Tibial nerve (tissue), 3 donors: Measurements from ENCODE around the gene SPTLC1.

Experiments used
- CTCF ChIP-seq, 5 experiments: fragments of 200-600 bp in 3 of 5; fragments of 450-650 bp in 2 of 5; sonication (generic) in 3 of 5; IDR thresholded peaks; one replicate each; pipeline ENCODE4 v1.5.1; 2016 to 2019; ENCODE audit warnings: antibody characterized with exemption in 5 of 5, mild to moderate bottlenecking in 3 of 5, moderate library complexity in 2 of 5
- POLR2A ChIP-seq, 2 donors: fragments of 450-650 bp; IDR thresholded peaks; one replicate each; pipeline ENCODE4 v1.6.1; 2017; ENCODE audit warnings: antibody characterized with exemption in 2 of 2, mild to moderate bottlenecking in 2 of 2, moderate library complexity in 2 of 2

DNA sequence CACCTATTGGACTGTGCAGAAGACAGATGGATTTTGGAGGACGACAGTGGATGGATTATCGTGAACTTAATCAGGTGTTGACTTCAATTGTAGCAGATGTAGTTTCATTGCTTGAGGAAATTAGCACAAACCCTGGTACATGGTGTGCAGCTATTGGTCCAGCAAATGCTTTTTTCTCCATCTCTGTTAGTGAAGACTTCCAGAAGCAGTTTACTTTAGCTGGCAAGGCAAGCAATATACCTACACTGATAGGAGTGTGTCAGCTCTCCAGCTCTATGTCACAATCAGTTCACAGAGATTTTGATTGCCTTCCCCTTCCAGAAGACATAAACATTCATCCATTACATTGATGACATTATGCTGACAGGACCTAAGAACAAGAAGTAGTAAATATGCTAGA lies 129.5 kb downstream of the SPTLC1 start:
- no peak for TF ChIP-seq CTCF (IDR thresholded peaks at IDR 0.05)
- TF ChIP-seq POLR2A (IDR thresholded peaks at IDR 0.05), result no peak
